ENCODE data around the gene RNF224.
A peak's percentile ranks its signal among the peaks of the same experiment; 100 is the strongest.
"Not testable (repeated sequence)": the region's sequence is repeated elsewhere in the genome, so short reads cannot be mapped to it uniquely, and the experiment has no call there.

Gene RNF224

GRCh38 chr9:137256856-137257255, 29.6 kb downstream of the RNF224 start:
- peak overlapping the region in 1 of 2 donors; percentile 92 for H3K4me3 ChIP-seq (replicated peaks in 1 of 2; ENCODE audit: low read depth in 2 of 2, low read length in 2 of 2)
- no peak for DNase-seq (ENCODE audit: low read depth in 2 of 2)
- TF ChIP-seq, protein P1, sequence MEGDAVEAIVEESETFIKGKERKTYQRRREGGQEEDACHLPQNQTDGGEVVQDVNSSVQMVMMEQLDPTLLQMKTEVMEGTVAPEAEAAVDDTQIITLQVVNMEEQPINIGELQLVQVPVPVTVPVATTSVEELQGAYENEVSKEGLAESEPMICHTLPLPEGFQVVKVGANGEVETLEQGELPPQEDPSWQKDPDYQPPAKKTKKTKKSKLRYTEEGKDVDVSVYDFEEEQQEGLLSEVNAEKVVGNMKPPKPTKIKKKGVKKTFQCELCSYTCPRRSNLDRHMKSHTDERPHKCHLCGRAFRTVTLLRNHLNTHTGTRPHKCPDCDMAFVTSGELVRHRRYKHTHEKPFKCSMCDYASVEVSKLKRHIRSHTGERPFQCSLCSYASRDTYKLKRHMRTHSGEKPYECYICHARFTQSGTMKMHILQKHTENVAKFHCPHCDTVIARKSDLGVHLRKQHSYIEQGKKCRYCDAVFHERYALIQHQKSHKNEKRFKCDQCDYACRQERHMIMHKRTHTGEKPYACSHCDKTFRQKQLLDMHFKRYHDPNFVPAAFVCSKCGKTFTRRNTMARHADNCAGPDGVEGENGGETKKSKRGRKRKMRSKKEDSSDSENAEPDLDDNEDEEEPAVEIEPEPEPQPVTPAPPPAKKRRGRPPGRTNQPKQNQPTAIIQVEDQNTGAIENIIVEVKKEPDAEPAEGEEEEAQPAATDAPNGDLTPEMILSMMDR (IDR thresholded peaks at IDR 0.05; ENCODE audit: low read depth, low read length): no peak

DNA sequence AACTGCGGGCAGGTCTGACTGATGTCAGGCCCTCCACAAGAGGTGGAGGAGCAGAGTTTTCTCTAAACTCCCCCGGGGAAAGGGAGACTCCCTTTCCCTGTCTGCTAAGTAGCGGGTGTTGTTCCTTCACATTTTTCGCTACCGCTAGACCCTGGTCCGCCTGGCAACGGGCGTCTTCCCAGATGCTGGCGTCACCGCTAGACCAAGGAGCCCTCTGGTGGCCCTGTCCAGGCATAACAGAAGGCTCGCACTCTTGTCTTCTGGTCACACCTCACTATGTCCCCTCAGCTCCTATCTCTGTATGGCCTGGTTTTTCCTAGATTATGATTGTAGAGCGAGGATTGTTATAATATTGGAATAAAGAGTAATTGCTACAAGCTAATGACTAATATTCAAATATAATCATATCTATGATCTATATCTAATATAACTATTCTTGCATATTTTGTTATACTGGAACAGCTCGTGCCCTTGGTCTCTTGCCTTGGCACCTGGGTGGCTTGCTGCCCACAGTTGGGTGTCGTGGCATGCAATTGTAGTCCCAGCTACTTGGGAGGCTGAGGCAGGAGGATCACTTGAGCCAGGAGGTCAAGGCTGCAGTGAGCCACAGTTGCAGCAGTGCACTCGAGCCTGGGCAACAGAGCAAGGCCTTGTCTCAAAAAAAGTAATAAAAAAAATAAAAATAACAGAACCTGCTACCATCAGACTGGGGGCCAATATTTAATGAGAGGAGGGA, 35.0 kb downstream of the RNF224 start:
- TF ChIP-seq, protein P1 (IDR thresholded peaks at IDR 0.05; ENCODE audit: low read depth, low read length): peak; percentile 45
- DNase-seq (ENCODE audit: low read depth in 2 of 2): peak; percentile 52 to 58

GRCh38 chr9:137262909-137263285, 35.6 kb downstream of the RNF224 start:
- no peak overlapping the region for H3K4me3 ChIP-seq (replicated peaks in 1 of 2; ENCODE audit: low read depth in 2 of 2, low read length in 2 of 2)
- TF ChIP-seq, protein P1 (IDR thresholded peaks at IDR 0.05; ENCODE audit: low read depth, low read length): peak; percentile 0
- no peak for DNase-seq (ENCODE audit: low read depth in 2 of 2)

More for the DNA sequence above, 35.0 kb downstream of the RNF224 start:
- H3K4me3 ChIP-seq (replicated peaks in 1 of 2; ENCODE audit: low read depth in 2 of 2, low read length in 2 of 2): not testable (repeated sequence)

DNA sequence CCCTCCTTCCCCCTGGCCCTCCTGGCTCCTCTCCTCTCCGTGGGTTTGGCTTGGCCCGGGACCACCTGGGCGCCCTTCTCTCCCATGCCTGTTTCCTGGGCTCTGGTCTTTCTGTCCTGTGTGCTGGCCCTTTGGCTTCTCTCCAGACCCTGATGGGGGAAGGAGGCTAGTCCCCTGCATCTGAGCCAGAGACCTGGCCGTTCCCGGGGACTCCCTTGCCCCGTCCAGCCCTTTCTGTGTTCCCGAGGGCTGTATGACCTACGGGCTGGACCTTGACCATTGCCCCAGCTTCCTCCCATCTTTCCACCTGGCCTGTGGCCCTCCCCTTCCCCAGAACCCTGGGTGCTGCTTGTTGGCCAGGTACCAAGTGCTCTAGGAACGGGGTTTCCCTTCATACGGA, 36.2 kb downstream of the RNF224 start:
- H3K4me3 ChIP-seq (replicated peaks in 1 of 2; ENCODE audit: low read depth in 2 of 2, low read length in 2 of 2): no peak overlapping the region
- no peak for DNase-seq (ENCODE audit: low read depth in 2 of 2)

GRCh38 chr9:137264067-137264466, 36.8 kb downstream of the RNF224 start:
- no peak for DNase-seq (ENCODE audit: low read depth in 2 of 2)
- TF ChIP-seq, protein P1 (IDR thresholded peaks at IDR 0.05; ENCODE audit: low read depth, low read length): no peak
- no peak overlapping the region for H3K4me3 ChIP-seq (replicated peaks in 1 of 2; ENCODE audit: low read depth in 2 of 2, low read length in 2 of 2)

More for the DNA sequence above, 36.2 kb downstream of the RNF224 start:
- TF ChIP-seq, protein P1 (IDR thresholded peaks at IDR 0.05; ENCODE audit: low read depth, low read length): no peak

GRCh38 chr9:137265496-137266161, 38.3 kb downstream of the RNF224 start:
- no peak overlapping the region for H3K4me3 ChIP-seq (replicated peaks in 1 of 2; ENCODE audit: low read depth in 2 of 2, low read length in 2 of 2)
- DNase-seq (ENCODE audit: low read depth in 2 of 2): no peak
- TF ChIP-seq, protein P1 (IDR thresholded peaks at IDR 0.05; ENCODE audit: low read depth, low read length): no peak

Data from cardiac fibroblast (primary cell).